ENCODE results near the gene CCDC85C. TPM values are rescaled to one million over a fixed set of nuclear protein-coding genes. Genes with fewer than 3 reads are reported as not detected.

Gene CCDC85C
- total and polyA plus RNA-seq, 7 donors: 1.8 to 21.0 (median 7.9) TPM

GRCh38 chr14:99573000-99573330 is 31.0 kb downstream of the CCDC85C start:
- 46 to 70% (median 53%) methylated on average over 16 of the region's 16 CpGs for WGBS, 3 donors
- no peak for ATAC-seq
- peak overlapping the region; percentile 46 for H3K27ac ChIP-seq

GRCh38 chr14:99572173-99572999 is 31.6 kb downstream of the CCDC85C start:
- Histone ChIP-seq H3K36me3 (ENCODE audit: insufficient read depth in 1 of 2, low read depth in 1 of 2) (no peaks in the 10 kb centered on the region), H3K9me3 (no peaks in the 10 kb centered on the region), H3K27me3 (ENCODE audit: insufficient read depth in 3 of 3, low read length in 2 of 3) (no peaks in the 10 kb centered on the region), H3K4me1 (peaks cover 53% of the 10 kb centered on the region), H3K4me3 (peak overlapping the region; percentile 22), H3K27ac (peak overlapping the region; percentile 46)
- intact Hi-C loops (cut with DNase I): loop anchor here in 1 of 2 donors (5.0 kb wide), 1 partner anchor 35 kb away; no protein-coding TSS in a partner anchor
- 38 to 55% (median 47%) methylated on average over 18 of the region's 18 CpGs for WGBS, 3 donors
- ATAC-seq (peak; percentile 80 to 88 (median 84)), DNase-seq (no peak)
- TF ChIP-seq CTCF (IDR thresholded peaks at IDR 0.05): no peak

More at GRCh38 chr14:99573000-99573330, 31.0 kb downstream of the CCDC85C start:
- no peak for DNase-seq
- H3K27me3 ChIP-seq (ENCODE audit: insufficient read depth in 3 of 3, low read length in 2 of 3): no peaks in the 10 kb centered on the region
- H3K36me3 ChIP-seq (ENCODE audit: insufficient read depth in 1 of 2, low read depth in 1 of 2): no peaks in the 10 kb centered on the region
- H3K4me1 ChIP-seq: peaks cover 53% of the 10 kb centered on the region
- intact Hi-C loops (cut with DNase I): loop anchor here in 1 of 2 donors (5.0 kb wide), 1 partner anchor 34 kb away; no protein-coding TSS in a partner anchor
- H3K4me3 ChIP-seq: no peak overlapping the region
- no peaks in the 10 kb centered on the region for H3K9me3 ChIP-seq
- no peak for TF ChIP-seq CTCF (IDR thresholded peaks at IDR 0.05)

- Histone ChIP-seq H3K27me3 (ENCODE audit: insufficient read depth in 3 of 3, low read length in 2 of 3) (no peaks in the 10 kb centered on the region), H3K27ac (peak overlapping the region; percentile 46), H3K4me1 (peaks cover 50% of the 10 kb centered on the region), H3K4me3 (no peak overlapping the region), H3K9me3 (no peaks in the 10 kb centered on the region), H3K36me3 (ENCODE audit: insufficient read depth in 1 of 2, low read depth in 1 of 2) (no peaks in the 10 kb centered on the region)
- intact Hi-C loops (cut with DNase I): loop anchor here in 1 of 2 donors (5.0 kb wide), 1 partner anchor 36 kb away; no protein-coding TSS in a partner anchor
- 76 to 90% (median 80%) methylated on average over 10 of the region's 10 CpGs for WGBS, 3 donors
- TF ChIP-seq CTCF (IDR thresholded peaks at IDR 0.05): no peak
- DNase-seq (no peak), ATAC-seq (no peak)
These were observed 32.6 kb downstream of the CCDC85C start for GRCh38 chr14:99571303-99571986.

GRCh38 chr14:99570544-99571302 is 33.3 kb downstream of the CCDC85C start:
- no peak for ATAC-seq
- TF ChIP-seq CTCF (IDR thresholded peaks at IDR 0.05): no peak
- H3K36me3 ChIP-seq (ENCODE audit: insufficient read depth in 1 of 2, low read depth in 1 of 2): no peaks in the 10 kb centered on the region
- H3K9me3 ChIP-seq: no peaks in the 10 kb centered on the region
- no peak overlapping the region for H3K27ac ChIP-seq
- H3K4me3 ChIP-seq: no peak overlapping the region
- DNase-seq: no peak
- intact Hi-C loops (cut with DNase I): loop anchor here in 1 of 2 donors (5.0 kb wide), 1 partner anchor 37 kb away; no protein-coding TSS in a partner anchor
- 89 to 93% (median 92%) methylated on average over 10 to 12 of the region's 12 CpGs for WGBS, 3 donors
- H3K27me3 ChIP-seq (ENCODE audit: insufficient read depth in 3 of 3, low read length in 2 of 3): no peaks in the 10 kb centered on the region
- peaks cover 50% of the 10 kb centered on the region for H3K4me1 ChIP-seq
